KMS-11 (cell line): ENCODE measurements around the gene PHF23.

Experiments used
- H2AFZ ChIP-seq: fragments of 200-600 bp; sonication (generic); 2 replicates; pipeline ENCODE4 v1.6.1; 2016; ENCODE audit warnings: antibody characterized with exemption, mixed run types, low read depth
- H3K27ac ChIP-seq: fragments of 200-600 bp; sonication (generic); 2 replicates; pipeline ENCODE4 v1.6.1; 2016; ENCODE audit warnings: mild to moderate bottlenecking, mixed run types
- H3K27me3 ChIP-seq: fragments of 200-600 bp; sonication (generic); 2 replicates; pipeline ENCODE4 v1.6.1; 2017; ENCODE audit warnings: mild to moderate bottlenecking, low read depth, mixed run types, moderate library complexity; ENCODE audit not compliant: insufficient read depth
- H3K36me3 ChIP-seq: fragments of 200-600 bp; sonication (generic); 2 replicates; pipeline ENCODE4 v1.6.1; 2017; ENCODE audit warnings: mild to moderate bottlenecking, mixed run types; ENCODE audit not compliant: insufficient read depth
- H3K4me1 ChIP-seq: fragments of 200-600 bp; sonication (generic); 2 replicates; pipeline ENCODE4 v1.6.1; 2016; ENCODE audit warnings: mild to moderate bottlenecking, low read depth, mixed run types; ENCODE audit not compliant: poor library complexity, severe bottlenecking
- H3K4me2 ChIP-seq: fragments of 200-600 bp; sonication (generic); 2 replicates; pipeline ENCODE4 v1.7.0; 2016; ENCODE audit warnings: mild to moderate bottlenecking, mixed run types
- H3K4me3 ChIP-seq: fragments of 200-600 bp; sonication (generic); IDR thresholded peaks from 2 replicates; pipeline ENCODE4 v1.6.1; 2017; ENCODE audit warnings: low read depth, low read length, mixed read lengths; ENCODE audit not compliant: insufficient read depth
- H3K79me2 ChIP-seq: fragments of 200-600 bp; sonication (generic); 2 replicates; pipeline ENCODE4 v1.6.1; 2016; ENCODE audit warnings: low read depth, mixed run types; ENCODE audit not compliant: insufficient read depth
- H3K9ac ChIP-seq: fragments of 200-600 bp; sonication (generic); 2 replicates; pipeline ENCODE4 v1.6.1; 2016; ENCODE audit warnings: mild to moderate bottlenecking, mixed run types
- H4K20me1 ChIP-seq: fragments of 200-600 bp; sonication (generic); 2 replicates; pipeline ENCODE4 v1.6.1; 2016; ENCODE audit warnings: mild to moderate bottlenecking, mixed run types; ENCODE audit not compliant: insufficient read depth
- CTCF ChIP-seq: fragments of 200-600 bp; sonication (generic); conservative IDR thresholded peaks from 2 replicates; pipeline ENCODE4 v1.6.1; 2017; ENCODE audit warnings: low read depth, mild to moderate bottlenecking, antibody characterized with exemption, low read length, moderate library complexity, mixed read lengths

PHF23 gene

GRCh38 chr17:7192271-7192937 lies 46.9 kb downstream of the PHF23 start:
- H2AFZ ChIP-seq = no peak overlapping the region
- no peak overlapping the region for H3K4me2 ChIP-seq
- no peaks in the 10 kb centered on the region for H4K20me1 ChIP-seq
- no peaks in the 10 kb centered on the region for H3K27me3 ChIP-seq
- no peaks in the 10 kb centered on the region for H3K36me3 ChIP-seq
- H3K4me1 ChIP-seq = no peaks in the 10 kb centered on the region
- TF ChIP-seq CTCF = no peak
- H3K9ac ChIP-seq = no peak overlapping the region
- no peaks in the 10 kb centered on the region for H3K79me2 ChIP-seq
- H3K4me3 ChIP-seq = no peak overlapping the region
- no peak overlapping the region for H3K27ac ChIP-seq

GRCh38 chr17:7191571-7192270 lies 47.5 kb downstream of the PHF23 start:
- TF ChIP-seq CTCF = no peak
- no peaks in the 10 kb centered on the region for H3K4me1 ChIP-seq
- no peaks in the 10 kb centered on the region for H4K20me1 ChIP-seq
- H3K4me2 ChIP-seq = no peak overlapping the region
- no peak overlapping the region for H3K9ac ChIP-seq
- H2AFZ ChIP-seq = no peak overlapping the region
- no peak overlapping the region for H3K27ac ChIP-seq
- H3K79me2 ChIP-seq = no peaks in the 10 kb centered on the region
- no peaks in the 10 kb centered on the region for H3K36me3 ChIP-seq
- H3K4me3 ChIP-seq = no peak overlapping the region
- no peaks in the 10 kb centered on the region for H3K27me3 ChIP-seq

GRCh38 chr17:7191069-7191468 lies 48.2 kb downstream of the PHF23 start:
- TF ChIP-seq CTCF = no peak
- no peaks in the 10 kb centered on the region for H3K36me3 ChIP-seq

GRCh38 chr17:7190276-7190917 lies 48.9 kb downstream of the PHF23 start:
- Histone ChIP-seq H2AFZ (no peak overlapping the region), H3K27ac (no peak overlapping the region)

More at GRCh38 chr17:7191069-7191468, 48.2 kb downstream of the PHF23 start:
- Histone ChIP-seq H3K27me3 (no peaks in the 10 kb centered on the region), H3K4me3 (no peak overlapping the region), H3K27ac (no peak overlapping the region), H2AFZ (no peak overlapping the region), H3K9ac (no peak overlapping the region), H3K4me2 (no peak overlapping the region), H4K20me1 (no peaks in the 10 kb centered on the region), H3K4me1 (no peaks in the 10 kb centered on the region), H3K79me2 (no peaks in the 10 kb centered on the region)

More at GRCh38 chr17:7190276-7190917, 48.9 kb downstream of the PHF23 start:
- Histone ChIP-seq H3K79me2 (no peaks in the 10 kb centered on the region), H4K20me1 (no peaks in the 10 kb centered on the region), H3K4me2 (no peak overlapping the region), H3K27me3 (no peaks in the 10 kb centered on the region), H3K4me3 (no peak overlapping the region), H3K36me3 (no peaks in the 10 kb centered on the region), H3K4me1 (no peaks in the 10 kb centered on the region), H3K9ac (no peak overlapping the region)
- TF ChIP-seq CTCF = no peak
